HG03571 (cell line): ENCODE results near the gene MISP.

Experiments used
- ATAC-seq: cut with Tn5 transposase; IDR thresholded peaks from one replicate; pipeline ENCODE4 v1.9.1; 2021; ENCODE audit not compliant: unreplicated experiment

Gene MISP

DNA sequence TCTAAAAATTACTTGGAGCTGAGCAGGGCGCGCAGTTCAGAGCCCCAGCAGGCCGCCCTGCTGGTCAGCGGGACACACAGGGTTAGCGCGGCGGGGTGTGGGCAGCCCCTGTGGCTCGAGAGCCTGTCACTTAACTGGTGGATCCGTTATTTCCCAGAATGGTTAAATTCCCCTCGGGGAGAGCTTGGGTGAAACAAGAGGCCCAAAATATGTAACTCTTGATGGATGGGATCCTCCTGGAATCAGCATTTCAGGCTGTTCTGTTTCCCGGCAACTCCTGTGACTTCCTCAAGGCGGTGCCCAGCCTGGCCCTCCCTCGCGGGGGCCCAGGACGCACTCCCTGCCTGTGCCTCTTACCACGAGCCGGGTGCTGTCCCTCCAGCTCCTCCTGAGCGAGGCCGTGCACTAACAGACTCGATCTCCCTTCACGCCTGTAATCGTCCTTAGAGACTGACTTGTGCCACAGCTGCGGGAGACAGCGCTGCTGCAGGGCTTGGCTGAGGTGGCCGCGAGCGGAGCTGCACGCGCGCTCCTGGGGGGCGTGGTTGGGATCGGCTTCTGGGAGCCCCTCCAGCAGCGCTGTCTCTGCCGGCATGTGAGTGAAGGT is 56.0 kb downstream of the MISP start:
- no peak for ATAC-seq

DNA sequence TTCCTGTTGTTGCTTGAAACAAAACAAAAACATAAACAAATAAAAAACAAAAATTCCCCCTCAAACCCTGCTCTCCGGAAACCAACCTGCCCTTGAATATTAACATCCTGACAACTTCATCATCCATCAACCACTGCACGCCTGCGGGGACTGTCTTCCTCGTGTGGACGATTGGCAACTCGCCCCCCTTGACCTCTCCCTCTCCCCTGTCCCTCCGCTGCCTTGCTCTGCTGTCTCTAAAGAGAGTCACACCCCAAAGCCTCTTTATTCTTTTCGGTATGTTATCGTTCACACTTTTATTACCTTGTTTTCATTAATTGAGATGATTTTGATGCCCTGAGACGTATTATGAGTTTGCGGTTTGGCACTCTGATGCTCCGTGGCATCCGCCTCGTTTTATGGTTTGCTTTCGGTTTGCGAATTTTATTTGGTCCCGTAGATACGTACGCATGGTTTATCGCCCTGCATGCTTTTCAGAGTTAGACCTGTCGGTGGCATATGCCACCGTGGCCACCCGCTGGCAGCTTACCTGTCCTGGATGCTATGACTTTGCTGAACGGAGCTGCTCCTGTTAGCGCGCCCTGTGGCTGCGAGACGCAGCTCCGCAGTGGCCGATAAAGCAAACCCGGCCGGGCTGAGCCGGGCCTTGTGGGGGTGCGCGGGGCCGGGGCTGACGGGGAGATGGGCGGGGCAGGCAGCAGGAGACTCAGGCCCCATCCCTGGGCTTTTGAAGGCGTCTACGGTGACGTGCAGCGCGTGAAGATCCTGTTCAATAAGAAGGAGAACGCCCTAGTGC is 56.9 kb downstream of the MISP start:
- ATAC-seq = no peak

DNA sequence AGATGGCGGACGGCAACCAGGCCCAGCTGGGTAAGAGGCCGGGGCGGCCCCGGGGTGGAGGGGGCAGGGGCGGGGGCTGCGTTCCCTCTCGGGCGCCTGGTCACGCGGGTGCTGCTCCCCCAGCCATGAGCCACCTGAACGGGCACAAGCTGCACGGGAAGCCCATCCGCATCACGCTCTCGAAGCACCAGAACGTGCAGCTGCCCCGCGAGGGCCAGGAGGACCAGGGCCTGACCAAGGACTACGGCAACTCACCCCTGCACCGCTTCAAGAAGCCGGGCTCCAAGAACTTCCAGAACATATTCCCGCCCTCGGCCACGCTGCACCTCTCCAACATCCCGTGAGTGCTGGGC is 57.5 kb downstream of the MISP start:
- ATAC-seq = no peak

DNA sequence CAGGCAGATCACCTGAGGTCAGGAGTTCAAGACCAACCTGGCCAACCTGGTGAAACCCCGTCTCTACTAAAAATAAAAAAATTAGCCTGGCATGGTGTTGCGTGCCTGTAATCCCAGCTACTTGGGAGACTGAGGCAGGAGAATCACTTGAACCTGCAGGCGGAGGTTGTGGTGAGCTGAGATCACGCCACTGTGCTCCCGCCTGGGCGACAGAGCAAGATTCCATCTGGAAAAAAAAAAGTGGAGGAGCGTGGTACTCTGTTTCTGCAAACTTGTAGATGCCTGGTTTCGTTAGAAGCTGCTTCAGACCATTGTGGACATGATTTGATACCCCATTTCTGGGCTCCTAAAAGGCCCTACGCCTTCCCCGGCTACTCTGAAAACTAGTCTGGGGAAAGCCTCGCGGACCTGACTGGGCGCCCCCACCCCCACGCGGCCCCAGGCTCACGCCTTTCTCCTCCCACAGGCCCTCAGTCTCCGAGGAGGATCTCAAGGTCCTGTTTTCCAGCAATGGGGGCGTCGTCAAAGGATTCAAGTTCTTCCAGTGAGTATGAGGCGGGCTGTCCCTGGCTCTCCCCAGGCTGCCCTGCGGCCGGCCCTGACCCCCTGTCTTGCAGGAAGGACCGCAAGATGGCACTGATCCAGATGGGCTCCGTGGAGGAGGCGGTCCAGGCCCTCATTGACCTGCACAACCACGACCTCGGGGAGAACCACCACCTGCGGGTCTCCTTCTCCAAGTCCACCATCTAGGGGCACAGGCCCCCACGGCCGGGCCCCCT is 59.4 kb downstream of the MISP start:
- ATAC-seq = no peak

DNA sequence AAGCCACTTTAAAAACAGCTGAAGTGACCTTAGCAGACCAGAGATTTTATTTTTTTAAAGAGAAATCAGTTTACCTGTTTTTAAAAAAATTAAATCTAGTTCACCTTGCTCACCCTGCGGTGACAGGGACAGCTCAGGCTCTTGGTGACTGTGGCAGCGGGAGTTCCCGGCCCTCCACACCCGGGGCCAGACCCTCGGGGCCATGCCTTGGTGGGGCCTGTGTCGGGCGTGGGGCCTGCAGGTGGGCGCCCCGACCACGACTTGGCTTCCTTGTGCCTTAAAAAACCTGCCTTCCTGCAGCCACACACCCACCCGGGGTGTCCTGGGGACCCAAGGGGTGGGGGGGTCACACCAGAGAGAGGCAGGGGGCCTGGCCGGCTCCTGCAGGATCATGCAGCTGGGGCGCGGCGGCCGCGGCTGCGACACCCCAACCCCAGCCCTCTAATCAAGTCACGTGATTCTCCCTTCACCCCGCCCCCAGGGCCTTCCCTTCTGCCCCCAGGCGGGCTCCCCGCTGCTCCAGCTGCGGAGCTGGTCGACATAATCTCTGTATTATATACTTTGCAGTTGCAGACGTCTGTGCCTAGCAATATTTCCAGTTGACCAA is 60.1 kb downstream of the MISP start:
- ATAC-seq = no peak

DNA sequence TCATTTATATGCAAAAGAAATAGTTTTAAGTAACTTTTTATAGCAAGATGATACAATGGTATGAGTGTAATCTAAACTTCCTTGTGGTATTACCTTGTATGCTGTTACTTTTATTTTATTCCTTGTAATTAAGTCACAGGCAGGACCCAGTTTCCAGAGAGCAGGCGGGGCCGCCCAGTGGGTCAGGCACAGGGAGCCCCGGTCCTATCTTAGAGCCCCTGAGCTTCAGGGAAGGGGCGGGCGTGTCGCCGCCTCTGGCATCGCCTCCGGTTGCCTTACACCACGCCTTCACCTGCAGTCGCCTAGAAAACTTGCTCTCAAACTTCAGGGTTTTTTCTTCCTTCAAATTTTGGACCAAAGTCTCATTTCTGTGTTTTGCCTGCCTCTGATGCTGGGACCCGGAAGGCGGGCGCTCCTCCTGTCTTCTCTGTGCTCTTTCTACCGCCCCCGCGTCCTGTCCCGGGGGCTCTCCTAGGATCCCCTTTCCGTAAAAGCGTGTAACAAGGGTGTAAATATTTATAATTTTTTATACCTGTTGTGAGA is 60.7 kb downstream of the MISP start:
- no peak for ATAC-seq

DNA sequence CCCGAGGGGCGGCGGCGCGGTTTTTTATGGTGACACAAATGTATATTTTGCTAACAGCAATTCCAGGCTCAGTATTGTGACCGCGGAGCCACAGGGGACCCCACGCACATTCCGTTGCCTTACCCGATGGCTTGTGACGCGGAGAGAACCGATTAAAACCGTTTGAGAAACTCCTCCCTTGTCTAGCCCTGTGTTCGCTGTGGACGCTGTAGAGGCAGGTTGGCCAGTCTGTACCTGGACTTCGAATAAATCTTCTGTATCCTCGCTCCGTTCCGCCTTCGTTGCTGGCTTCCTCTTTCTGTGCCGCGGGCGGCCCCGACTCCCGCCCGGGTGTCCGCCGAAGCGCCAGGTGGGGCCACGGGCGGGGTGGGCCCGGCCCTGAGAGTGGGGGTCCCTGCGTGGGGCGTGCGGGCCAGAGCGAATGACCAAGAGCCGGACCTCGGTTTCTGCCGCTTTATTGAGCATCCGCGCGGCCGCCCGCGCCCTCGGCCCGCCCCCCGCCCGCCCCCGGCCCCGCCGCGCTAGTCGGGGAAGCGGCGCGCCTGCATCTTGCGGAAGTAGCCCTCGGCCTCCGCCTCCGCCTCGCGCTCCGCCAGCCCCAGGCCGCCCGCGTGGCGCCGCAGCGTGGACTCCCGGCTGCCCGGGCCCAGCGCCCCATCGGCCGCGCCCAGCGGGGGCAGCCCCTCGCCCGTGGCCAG is 61.3 kb downstream of the MISP start:
- no peak for ATAC-seq

DNA sequence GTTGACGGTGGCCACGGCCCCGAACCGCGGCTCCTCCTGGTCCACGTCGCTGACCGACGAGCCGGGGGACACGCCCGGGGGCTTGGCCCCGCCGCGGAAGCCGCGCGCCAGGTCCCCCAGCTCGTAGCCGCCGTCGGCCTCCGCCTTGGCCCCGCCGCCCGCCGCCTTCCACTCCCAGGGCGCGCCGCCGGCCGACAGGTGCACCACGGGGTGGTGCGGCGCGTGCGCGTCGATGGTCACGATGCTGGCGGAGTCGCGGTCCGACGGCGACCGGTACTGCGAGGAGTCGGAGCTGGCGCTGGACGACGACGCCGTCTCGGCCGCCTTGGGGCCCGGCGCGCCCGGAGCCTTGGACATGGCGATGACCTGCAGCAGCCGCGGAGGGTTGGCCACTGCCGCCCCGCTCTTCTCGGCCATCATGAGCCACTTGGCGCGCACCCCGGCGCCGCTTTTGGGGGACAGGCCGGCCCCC is 61.9 kb downstream of the MISP start:
- no peak for ATAC-seq

DNA sequence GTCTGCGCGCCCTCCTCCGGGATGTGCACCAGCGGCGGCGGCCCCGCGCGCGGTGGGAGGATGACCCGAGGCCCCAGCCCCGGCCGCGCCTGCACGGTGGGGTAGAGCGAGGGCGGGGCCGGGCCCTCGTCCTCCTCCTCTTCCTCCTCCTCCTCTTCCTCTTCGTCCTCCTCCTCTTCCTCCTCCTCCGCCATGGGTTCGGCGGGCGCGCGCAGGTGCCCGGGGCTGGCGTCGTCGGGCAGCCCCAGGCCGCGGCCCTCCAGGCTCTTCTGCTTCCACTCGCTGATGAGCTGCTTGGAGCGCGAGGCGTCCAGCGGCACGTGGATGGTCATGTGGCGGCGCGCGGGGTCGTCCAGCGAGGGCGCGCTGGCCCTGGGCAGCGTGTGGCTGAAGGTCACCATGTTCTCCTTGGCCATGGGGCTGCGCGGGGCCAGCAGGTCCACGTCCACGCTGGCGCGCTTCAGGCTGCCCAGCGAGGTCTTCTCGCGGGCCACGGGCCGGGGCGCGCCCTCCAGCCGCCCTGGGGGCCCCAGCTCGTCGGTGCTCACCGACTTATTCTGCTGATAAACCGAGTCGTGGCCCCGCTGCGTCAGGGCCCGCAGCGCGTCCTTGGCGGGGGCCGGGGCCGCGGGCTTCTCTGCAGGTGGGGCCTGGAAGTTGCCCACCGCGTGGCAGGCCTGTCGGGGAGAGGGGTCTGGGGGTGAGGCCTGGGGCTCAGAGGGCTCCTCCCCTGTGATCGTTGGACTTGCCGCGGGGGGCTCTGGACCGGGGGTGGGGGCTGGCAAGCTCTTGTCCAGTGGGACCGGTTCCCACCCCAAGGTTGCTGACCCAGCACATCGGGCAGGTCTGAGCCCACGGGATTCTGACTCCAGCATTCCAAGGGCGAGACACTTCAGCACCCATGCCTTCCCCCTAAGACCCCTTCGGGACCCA is 62.6 kb downstream of the MISP start:
- no peak for ATAC-seq
